RWPE1 (cell line): Measurements from ENCODE around the gene FAM114A1.

Experiments used
- CTCF ChIA-PET: fragments of 350-600 bp; sonication (Branson Sonifier 250); formaldehyde crosslinking; extraction: SDS; loops from one replicate; lab custom pipeline; 2021; lab: Yijun Ruan, JAX
- POLR2A ChIA-PET: fragments of 400-600 bp; formaldehyde crosslinking; extraction: SDS; loops from one replicate; lab custom pipeline; 2020; ENCODE audit warnings: antibody characterized with exemption; ENCODE audit not compliant: low non-redundant PET; lab: Yijun Ruan, JAX
- DNase-seq: peaks from one replicate; pipeline ENCODE4 v3.0.0; 2012; ENCODE audit warnings: low spot score
- H3K27ac ChIP-seq: fragments of 450-650 bp; 2 replicates; pipeline ENCODE4 v1.5.1; 2017
- CTCF ChIP-seq: fragments of 450-650 bp; conservative IDR thresholded peaks from 2 replicates; pipeline ENCODE4 v1.5.1; 2017; ENCODE audit warnings: low read depth, mild to moderate bottlenecking

FAM114A1 gene

GRCh38 chr4:38924353-38924752 lies 56.7 kb downstream of the FAM114A1 start:
- no peak for TF ChIP-seq CTCF
- POLR2A ChIA-PET: interaction anchor here (0.7 kb wide), 1 partner anchor 123 kb away, joined by 3 read pairs; no protein-coding TSS in a partner anchor
- CTCF ChIA-PET: no interaction called here
- no peak overlapping the region for H3K27ac ChIP-seq
- DNase-seq: no peak

GRCh38 chr4:38925492-38926413 lies 58.1 kb downstream of the FAM114A1 start:
- no peak overlapping the region for H3K27ac ChIP-seq
- ChIA-PET POLR2A (interaction anchor here (0.6 kb wide), 1 partner anchor 304 kb away, joined by 3 read pairs; no protein-coding TSS in a partner anchor), CTCF (interaction anchor here (0.6 kb wide), 1 partner anchor 60 kb away, joined by 4 read pairs; no protein-coding TSS in a partner anchor)
- DNase-seq: no peak
- TF ChIP-seq CTCF: no peak

GRCh38 chr4:38926896-38927295 lies 59.3 kb downstream of the FAM114A1 start:
- no peak for TF ChIP-seq CTCF
- no peak for DNase-seq
- ChIA-PET POLR2A (no interaction called here), CTCF (interaction anchor here (0.6 kb wide), 1 partner anchor 62 kb away, joined by 4 read pairs; no protein-coding TSS in a partner anchor)
- no peak overlapping the region for H3K27ac ChIP-seq

- CTCF ChIA-PET: no interaction called here
- no peak overlapping the region for H3K27ac ChIP-seq
- no peak for TF ChIP-seq CTCF
- DNase-seq: no peak
- POLR2A ChIA-PET: no interaction called here
Measured at GRCh38 chr4:38928568-38928967, 61.0 kb downstream of the FAM114A1 start.

- no peak overlapping the region for H3K27ac ChIP-seq
- DNase-seq: no peak
- ChIA-PET CTCF (interaction anchor here (0.6 to 0.7 kb wide), 2 partner anchors 13 to 24 kb away, joined by 3 to 5 read pairs; no protein-coding TSS in a partner anchor), POLR2A (no interaction called here)
- no peak for TF ChIP-seq CTCF
Measured at GRCh38 chr4:38928974-38929373, 61.4 kb downstream of the FAM114A1 start.

- POLR2A ChIA-PET: no interaction called here
- CTCF ChIA-PET: interaction anchor here (0.6 kb wide), 1 partner anchor 140 kb away, joined by 3 read pairs; no protein-coding TSS in a partner anchor
- no peak for TF ChIP-seq CTCF
- H3K27ac ChIP-seq: no peak overlapping the region
- no peak for DNase-seq
Measured at GRCh38 chr4:38930204-38930603, 62.6 kb downstream of the FAM114A1 start.
